ENCODE data around the gene HLF. TPM values are rescaled to one million over a fixed set of nuclear protein-coding genes. Genes with fewer than 3 reads are reported as not detected.

Gene HLF
- polyA plus RNA-seq, 3 donors, result 3.0 to 5.3 (median 3.9) TPM

- DNase-seq (ENCODE audit: extremely low read depth in 1 of 11, low read depth in 9 of 11, low spot score in 4 of 11), result no peak
Measured at GRCh38 chr17:55245986-55246385, 18.8 kb upstream of the HLF start.

GRCh38 chr17:55246583-55246982 lies 18.2 kb upstream of the HLF start:
- no peak for DNase-seq (ENCODE audit: extremely low read depth in 1 of 11, low read depth in 9 of 11, low spot score in 4 of 11)

GRCh38 chr17:55248077-55248476 lies 16.7 kb upstream of the HLF start:
- no peak for DNase-seq (ENCODE audit: extremely low read depth in 1 of 11, low read depth in 9 of 11, low spot score in 4 of 11)

- DNase-seq (ENCODE audit: extremely low read depth in 1 of 11, low read depth in 9 of 11, low spot score in 4 of 11), result no peak
Measured at GRCh38 chr17:55249861-55250260, 14.9 kb upstream of the HLF start.

- DNase-seq (ENCODE audit: extremely low read depth in 1 of 11, low read depth in 9 of 11, low spot score in 4 of 11), result no peak
Measured at GRCh38 chr17:55254375-55254774, 10.4 kb upstream of the HLF start.

GRCh38 chr17:55258578-55259135 lies 6.1 kb upstream of the HLF start:
- no peak for DNase-seq (ENCODE audit: extremely low read depth in 1 of 11, low read depth in 9 of 11, low spot score in 4 of 11)

- DNase-seq (ENCODE audit: extremely low read depth in 1 of 11, low read depth in 9 of 11, low spot score in 4 of 11), result no peak
Measured at GRCh38 chr17:55259684-55260111, 5.1 kb upstream of the HLF start.

GRCh38 chr17:55261311-55261710 lies 3.4 kb upstream of the HLF start:
- DNase-seq (ENCODE audit: extremely low read depth in 1 of 11, low read depth in 9 of 11, low spot score in 4 of 11), result no peak

- no peak for DNase-seq (ENCODE audit: extremely low read depth in 1 of 11, low read depth in 9 of 11, low spot score in 4 of 11)
Measured at GRCh38 chr17:55263569-55264277, 1.0 kb upstream of the HLF start.

- DNase-seq (ENCODE audit: extremely low read depth in 1 of 11, low read depth in 9 of 11, low spot score in 4 of 11), result no peak
Measured at GRCh38 chr17:55264278-55264644, 499 bp upstream of the HLF start.

GRCh38 chr17:55265311-55266021 lies 706 bp downstream of the HLF start:
- DNase-seq (ENCODE audit: extremely low read depth in 1 of 11, low read depth in 9 of 11, low spot score in 4 of 11), result no peak

- no peak for DNase-seq (ENCODE audit: extremely low read depth in 1 of 11, low read depth in 9 of 11, low spot score in 4 of 11)
Measured at GRCh38 chr17:55266051-55266957, 1.5 kb downstream of the HLF start.

GRCh38 chr17:55266958-55267688 lies 2.4 kb downstream of the HLF start:
- no peak for DNase-seq (ENCODE audit: extremely low read depth in 1 of 11, low read depth in 9 of 11, low spot score in 4 of 11)

- no peak for DNase-seq (ENCODE audit: extremely low read depth in 1 of 11, low read depth in 9 of 11, low spot score in 4 of 11)
Measured at GRCh38 chr17:55267777-55268648, 3.3 kb downstream of the HLF start.

GRCh38 chr17:55268649-55269480 lies 4.1 kb downstream of the HLF start:
- DNase-seq (ENCODE audit: extremely low read depth in 1 of 11, low read depth in 9 of 11, low spot score in 4 of 11), result no peak

GRCh38 chr17:55269894-55270293 lies 5.1 kb downstream of the HLF start:
- no peak for DNase-seq (ENCODE audit: extremely low read depth in 1 of 11, low read depth in 9 of 11, low spot score in 4 of 11)

GRCh38 chr17:55271223-55271571 lies 6.4 kb downstream of the HLF start:
- DNase-seq (ENCODE audit: extremely low read depth in 1 of 11, low read depth in 9 of 11, low spot score in 4 of 11), result no peak

All from renal cortex interstitium (tissue), 11 donors.